ENCODE measurements around the gene SLC4A2.

SLC4A2 gene

DNA sequence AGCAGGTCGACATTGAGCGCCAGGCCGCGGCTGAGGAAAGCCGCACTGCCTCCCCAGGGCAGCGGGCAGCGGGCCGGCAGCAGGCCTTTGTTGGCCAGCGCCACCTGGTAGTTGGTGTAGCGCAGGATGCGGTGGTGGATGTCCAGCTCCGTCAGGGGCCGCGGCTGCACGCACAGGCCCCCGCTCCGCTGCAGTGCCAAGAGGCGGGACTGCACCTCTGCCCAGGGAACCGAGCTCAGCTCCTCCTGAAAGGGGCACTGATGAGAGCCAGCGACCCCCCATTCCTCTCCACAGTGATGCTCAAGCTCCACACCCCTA, 40.3 kb upstream of the SLC4A2 start (continued):
- TF ChIP-seq, protein P1, sequence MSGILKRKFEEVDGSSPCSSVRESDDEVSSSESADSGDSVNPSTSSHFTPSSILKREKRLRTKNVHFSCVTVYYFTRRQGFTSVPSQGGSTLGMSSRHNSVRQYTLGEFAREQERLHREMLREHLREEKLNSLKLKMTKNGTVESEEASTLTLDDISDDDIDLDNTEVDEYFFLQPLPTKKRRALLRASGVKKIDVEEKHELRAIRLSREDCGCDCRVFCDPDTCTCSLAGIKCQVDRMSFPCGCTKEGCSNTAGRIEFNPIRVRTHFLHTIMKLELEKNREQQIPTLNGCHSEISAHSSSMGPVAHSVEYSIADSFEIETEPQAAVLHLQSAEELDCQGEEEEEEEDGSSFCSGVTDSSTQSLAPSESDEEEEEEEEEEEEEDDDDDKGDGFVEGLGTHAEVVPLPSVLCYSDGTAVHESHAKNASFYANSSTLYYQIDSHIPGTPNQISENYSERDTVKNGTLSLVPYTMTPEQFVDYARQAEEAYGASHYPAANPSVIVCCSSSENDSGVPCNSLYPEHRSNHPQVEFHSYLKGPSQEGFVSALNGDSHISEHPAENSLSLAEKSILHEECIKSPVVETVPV (CRISPR knock-in tag; IDR thresholded peaks at IDR 0.05) = no peak
- TF ChIP-seq ZC3H10 (CRISPR knock-in tag; IDR thresholded peaks at IDR 0.05) (no peak), GLIS3 (CRISPR knock-in tag; IDR thresholded peaks at IDR 0.05) (no peak), RARB (CRISPR knock-in tag; IDR thresholded peaks at IDR 0.05) (no peak)

DNA sequence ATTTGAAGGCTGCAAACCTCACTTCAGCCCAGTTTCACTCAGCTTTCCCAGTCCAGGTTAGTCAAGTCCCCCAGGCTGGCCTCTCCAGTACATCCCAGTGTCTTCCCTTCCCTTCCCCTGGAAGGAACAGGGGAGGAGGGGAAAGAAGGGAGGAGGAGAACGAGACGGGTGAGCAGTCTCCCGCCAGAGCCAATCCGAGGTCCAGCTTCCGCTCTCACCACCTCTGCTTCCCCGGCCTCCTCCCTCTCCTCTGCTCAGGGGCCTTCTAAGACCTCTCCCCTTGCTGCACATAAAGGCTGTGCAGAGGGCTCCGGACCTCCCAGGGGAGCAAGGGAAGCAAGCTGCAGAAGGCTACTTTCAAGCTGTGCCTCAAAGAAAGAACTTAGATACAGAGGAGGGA, 39.2 kb upstream of the SLC4A2 start:
- TF ChIP-seq BACH2 (CRISPR knock-in tag; IDR thresholded peaks at IDR 0.05; ENCODE audit: borderline replicate concordance) (no peak), ZNF565 (CRISPR knock-in tag; conservative IDR thresholded peaks at IDR 0.05; ENCODE audit: low read depth) (no peak), ARNTL (CRISPR knock-in tag; IDR thresholded peaks at IDR 0.05; ENCODE audit: borderline replicate concordance, low read depth) (no peak), PPARA (CRISPR knock-in tag; IDR thresholded peaks at IDR 0.05; ENCODE audit: borderline replicate concordance) (no peak), RARB (CRISPR knock-in tag; IDR thresholded peaks at IDR 0.05) (no peak)
- TF ChIP-seq, protein P2, sequence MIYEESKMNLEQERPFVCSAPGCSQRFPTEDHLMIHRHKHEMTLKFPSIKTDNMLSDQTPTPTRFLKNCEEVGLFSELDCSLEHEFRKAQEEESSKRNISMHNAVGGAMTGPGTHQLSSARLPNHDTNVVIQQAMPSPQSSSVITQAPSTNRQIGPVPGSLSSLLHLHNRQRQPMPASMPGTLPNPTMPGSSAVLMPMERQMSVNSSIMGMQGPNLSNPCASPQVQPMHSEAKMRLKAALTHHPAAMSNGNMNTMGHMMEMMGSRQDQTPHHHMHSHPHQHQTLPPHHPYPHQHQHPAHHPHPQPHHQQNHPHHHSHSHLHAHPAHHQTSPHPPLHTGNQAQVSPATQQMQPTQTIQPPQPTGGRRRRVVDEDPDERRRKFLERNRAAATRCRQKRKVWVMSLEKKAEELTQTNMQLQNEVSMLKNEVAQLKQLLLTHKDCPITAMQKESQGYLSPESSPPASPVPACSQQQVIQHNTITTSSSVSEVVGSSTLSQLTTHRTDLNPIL (CRISPR knock-in tag; IDR thresholded peaks at IDR 0.05; ENCODE audit: low read depth) = no peak
- no peak for ATAC-seq

DNA sequence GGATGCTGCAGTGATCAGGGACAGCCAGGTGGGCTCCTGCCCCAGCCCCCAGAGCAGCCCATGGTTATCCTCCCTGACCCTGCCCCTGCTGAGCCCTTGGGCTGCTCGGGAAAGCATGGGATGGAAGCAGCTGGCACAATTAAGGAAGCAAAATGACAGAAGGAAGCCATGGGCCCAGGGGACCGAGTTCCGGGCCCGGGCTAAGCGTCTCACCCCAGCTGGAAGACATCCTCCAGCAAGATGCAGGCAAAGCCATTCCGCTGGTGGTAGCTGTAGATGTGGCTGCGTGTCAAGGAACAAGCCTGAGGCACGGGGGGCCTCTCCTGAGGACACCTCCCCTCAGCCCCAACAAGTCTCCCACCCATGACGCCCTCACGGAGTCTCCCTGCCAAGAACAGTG, 36.2 kb upstream of the SLC4A2 start:
- TF ChIP-seq ARNTL (CRISPR knock-in tag; IDR thresholded peaks at IDR 0.05; ENCODE audit: borderline replicate concordance, low read depth) = no peak
- TF ChIP-seq, protein P3, sequence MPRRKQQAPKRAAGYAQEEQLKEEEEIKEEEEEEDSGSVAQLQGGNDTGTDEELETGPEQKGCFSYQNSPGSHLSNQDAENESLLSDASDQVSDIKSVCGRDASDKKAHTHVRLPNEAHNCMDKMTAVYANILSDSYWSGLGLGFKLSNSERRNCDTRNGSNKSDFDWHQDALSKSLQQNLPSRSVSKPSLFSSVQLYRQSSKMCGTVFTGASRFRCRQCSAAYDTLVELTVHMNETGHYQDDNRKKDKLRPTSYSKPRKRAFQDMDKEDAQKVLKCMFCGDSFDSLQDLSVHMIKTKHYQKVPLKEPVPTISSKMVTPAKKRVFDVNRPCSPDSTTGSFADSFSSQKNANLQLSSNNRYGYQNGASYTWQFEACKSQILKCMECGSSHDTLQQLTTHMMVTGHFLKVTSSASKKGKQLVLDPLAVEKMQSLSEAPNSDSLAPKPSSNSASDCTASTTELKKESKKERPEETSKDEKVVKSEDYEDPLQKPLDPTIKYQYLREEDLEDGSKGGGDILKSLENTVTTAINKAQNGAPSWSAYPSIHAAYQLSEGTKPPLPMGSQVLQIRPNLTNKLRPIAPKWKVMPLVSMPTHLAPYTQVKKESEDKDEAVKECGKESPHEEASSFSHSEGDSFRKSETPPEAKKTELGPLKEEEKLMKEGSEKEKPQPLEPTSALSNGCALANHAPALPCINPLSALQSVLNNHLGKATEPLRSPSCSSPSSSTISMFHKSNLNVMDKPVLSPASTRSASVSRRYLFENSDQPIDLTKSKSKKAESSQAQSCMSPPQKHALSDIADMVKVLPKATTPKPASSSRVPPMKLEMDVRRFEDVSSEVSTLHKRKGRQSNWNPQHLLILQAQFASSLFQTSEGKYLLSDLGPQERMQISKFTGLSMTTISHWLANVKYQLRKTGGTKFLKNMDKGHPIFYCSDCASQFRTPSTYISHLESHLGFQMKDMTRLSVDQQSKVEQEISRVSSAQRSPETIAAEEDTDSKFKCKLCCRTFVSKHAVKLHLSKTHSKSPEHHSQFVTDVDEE (CRISPR knock-in tag; IDR thresholded peaks at IDR 0.05) = no peak
- TF ChIP-seq ZC3H10 (CRISPR knock-in tag; IDR thresholded peaks at IDR 0.05) = no peak
- no peak for TF ChIP-seq BACH2 (CRISPR knock-in tag; IDR thresholded peaks at IDR 0.05; ENCODE audit: borderline replicate concordance)
- no peak for TF ChIP-seq POU6F1 (CRISPR knock-in tag; IDR thresholded peaks at IDR 0.05; ENCODE audit: borderline replicate concordance, low read depth)
- TF ChIP-seq TCF4 (CRISPR knock-in tag; IDR thresholded peaks at IDR 0.05; ENCODE audit: borderline replicate concordance) = no peak
- TF ChIP-seq ZNF70 (CRISPR knock-in tag; IDR thresholded peaks at IDR 0.05) = no peak
- TF ChIP-seq, protein P2 (CRISPR knock-in tag; IDR thresholded peaks at IDR 0.05; ENCODE audit: low read depth) = no peak
- no peak for TF ChIP-seq OSR1 (CRISPR knock-in tag; IDR thresholded peaks at IDR 0.05)
- no peak for TF ChIP-seq ISL1 (CRISPR knock-in tag; IDR thresholded peaks at IDR 0.05)
- no peak for TF ChIP-seq GLIS3 (CRISPR knock-in tag; IDR thresholded peaks at IDR 0.05)
- no peak for TF ChIP-seq PATZ1 (CRISPR knock-in tag; IDR thresholded peaks at IDR 0.05; ENCODE audit: borderline replicate concordance)
- no peak for TF ChIP-seq ZNF565 (CRISPR knock-in tag; conservative IDR thresholded peaks at IDR 0.05; ENCODE audit: low read depth)
- TF ChIP-seq, protein P1 (CRISPR knock-in tag; IDR thresholded peaks at IDR 0.05) = no peak
- no peak for TF ChIP-seq RARB (CRISPR knock-in tag; IDR thresholded peaks at IDR 0.05)
- no peak for ATAC-seq
